Suprapubic skin (tissue), 3 donors: Measurements from ENCODE around the gene MS4A10.

Experiments used
- CTCF ChIP-seq, 2 donors: fragments of 200-600 bp in 1 of 2; fragments of 450-650 bp in 1 of 2; sonication (generic) in 1 of 2; IDR thresholded peaks; one replicate each; pipeline ENCODE4 v1.5.1; 2016 to 2019; ENCODE audit warnings: antibody characterized with exemption in 2 of 2, mild to moderate bottlenecking in 1 of 2, moderate library complexity in 1 of 2
- POLR2AphosphoS5 ChIP-seq, 3 donors: sonication (generic); formaldehyde crosslinking; IDR thresholded peaks; one replicate each; pipeline ENCODE4 v1.6.1; 2017; ENCODE audit warnings: antibody characterized with exemption in 3 of 3

- no peak for TF ChIP-seq CTCF (IDR thresholded peaks at IDR 0.05)
- no peak for TF ChIP-seq POLR2AphosphoS5 (IDR thresholded peaks at IDR 0.05)
These were observed 64.7 kb downstream of the MS4A10 start for GRCh38 chr11:60849641-60850520.
